Fibroblast of mammary gland (primary cell): Measurements from ENCODE around the gene ACTL8.

ENCODE experiments used
- DNase-seq: peaks from one replicate; pipeline ENCODE4 v3.0.0-alpha.2; 2010; ENCODE audit warnings: low read depth
- H3K4me3 ChIP-seq: 2 replicates; pipeline ENCODE4 v1.5.1; 2011; ENCODE audit warnings: low read depth, mild to moderate bottlenecking, low read length, moderate library complexity; ENCODE audit not compliant: control insufficient read depth
- TF ChIP-seq, protein P1 (sequence below): conservative IDR thresholded peaks from 2 replicates; pipeline ENCODE4 v1.5.1; 2011; ENCODE audit warnings: low read depth, low read length, inconsistent platforms; ENCODE audit not compliant: control insufficient read depth, insufficient read depth

ACTL8 gene

DNA sequence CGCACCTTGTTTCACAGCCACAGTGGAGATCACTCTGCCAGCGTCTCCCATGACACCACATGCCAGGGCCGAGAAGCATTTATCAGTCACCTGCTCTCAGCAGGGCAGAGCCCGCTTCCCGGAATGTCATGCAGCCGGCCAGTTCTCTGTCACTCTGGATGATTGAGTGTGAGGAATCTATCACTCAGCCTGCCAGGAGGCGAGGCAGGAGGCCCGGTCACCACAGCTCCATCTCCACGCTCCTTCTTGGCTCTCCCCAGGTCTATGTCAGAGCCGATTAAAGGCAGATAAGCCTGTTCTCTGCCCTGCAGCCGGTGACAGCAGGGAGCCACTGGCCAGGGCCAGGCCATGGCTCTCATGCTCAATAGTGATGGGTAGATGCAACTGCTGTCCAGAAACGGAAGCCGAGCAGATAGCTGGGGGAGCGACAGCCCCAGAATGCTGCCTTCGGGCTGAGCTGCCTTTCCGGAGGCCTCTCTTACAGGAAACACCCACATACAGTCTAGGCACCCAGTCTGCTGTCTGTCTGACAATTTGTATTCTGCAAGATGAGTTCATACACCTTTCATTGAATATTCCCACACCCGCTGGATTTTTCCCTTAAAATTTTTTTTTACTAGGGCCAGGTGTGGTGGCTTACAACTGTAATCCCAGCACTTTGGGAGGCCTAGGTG lies 64.1 kb downstream of the ACTL8 start:
- no peak overlapping the region for H3K4me3 ChIP-seq
- TF ChIP-seq, protein P1, sequence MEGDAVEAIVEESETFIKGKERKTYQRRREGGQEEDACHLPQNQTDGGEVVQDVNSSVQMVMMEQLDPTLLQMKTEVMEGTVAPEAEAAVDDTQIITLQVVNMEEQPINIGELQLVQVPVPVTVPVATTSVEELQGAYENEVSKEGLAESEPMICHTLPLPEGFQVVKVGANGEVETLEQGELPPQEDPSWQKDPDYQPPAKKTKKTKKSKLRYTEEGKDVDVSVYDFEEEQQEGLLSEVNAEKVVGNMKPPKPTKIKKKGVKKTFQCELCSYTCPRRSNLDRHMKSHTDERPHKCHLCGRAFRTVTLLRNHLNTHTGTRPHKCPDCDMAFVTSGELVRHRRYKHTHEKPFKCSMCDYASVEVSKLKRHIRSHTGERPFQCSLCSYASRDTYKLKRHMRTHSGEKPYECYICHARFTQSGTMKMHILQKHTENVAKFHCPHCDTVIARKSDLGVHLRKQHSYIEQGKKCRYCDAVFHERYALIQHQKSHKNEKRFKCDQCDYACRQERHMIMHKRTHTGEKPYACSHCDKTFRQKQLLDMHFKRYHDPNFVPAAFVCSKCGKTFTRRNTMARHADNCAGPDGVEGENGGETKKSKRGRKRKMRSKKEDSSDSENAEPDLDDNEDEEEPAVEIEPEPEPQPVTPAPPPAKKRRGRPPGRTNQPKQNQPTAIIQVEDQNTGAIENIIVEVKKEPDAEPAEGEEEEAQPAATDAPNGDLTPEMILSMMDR = no peak
- no peak for DNase-seq

- TF ChIP-seq, protein P1 = no peak
- DNase-seq = no peak
- H3K4me3 ChIP-seq = no peak overlapping the region
Measured at GRCh38 chr1:17820198-17820597, 65.1 kb downstream of the ACTL8 start.

- H3K4me3 ChIP-seq = no peak overlapping the region
- no peak for DNase-seq
- TF ChIP-seq, protein P1 = no peak
Measured at GRCh38 chr1:17822741-17823426, 67.8 kb downstream of the ACTL8 start.

DNA sequence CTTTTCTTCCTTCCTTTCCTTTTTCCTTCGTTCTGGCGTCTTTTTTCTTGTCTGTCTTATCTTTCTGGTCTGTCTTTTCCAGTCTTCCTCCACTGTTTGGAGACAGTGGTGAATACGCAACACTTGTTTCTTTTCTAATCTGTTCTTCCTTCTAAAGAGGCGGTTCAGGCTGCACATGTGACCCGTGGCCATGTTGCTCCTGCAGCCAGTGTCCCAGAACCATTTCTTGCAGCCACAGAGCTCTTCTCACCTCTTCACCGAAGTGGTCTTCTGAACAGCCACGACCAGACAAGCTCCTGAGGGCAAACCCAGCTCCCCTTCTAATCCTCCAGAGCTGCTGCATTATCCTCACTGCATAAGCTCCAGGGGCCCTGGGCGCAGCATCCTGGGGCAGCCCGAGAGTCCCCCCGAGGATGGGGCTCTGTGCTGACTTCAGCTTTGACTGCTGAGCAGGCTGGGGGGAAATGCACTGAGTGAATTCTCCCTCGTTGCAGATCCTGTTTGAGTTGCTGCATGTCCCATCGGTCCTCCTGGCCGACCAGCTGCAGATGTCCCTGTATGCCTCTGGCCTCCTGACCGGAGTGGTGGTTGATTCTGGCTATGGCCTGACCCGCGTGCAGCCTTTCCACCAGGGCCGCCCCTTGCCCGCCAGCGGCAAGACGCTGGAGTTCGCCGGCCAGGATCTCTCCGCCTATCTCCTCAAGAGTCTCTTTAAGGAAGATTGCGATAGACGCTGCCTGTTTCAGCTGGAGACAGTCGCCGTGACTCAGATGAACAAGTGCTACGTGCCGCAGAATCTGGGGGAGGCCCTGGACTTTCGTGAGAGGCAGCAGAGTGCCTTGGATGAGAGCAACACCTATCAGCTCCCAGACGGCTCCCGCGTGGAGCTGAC lies 70.4 kb downstream of the ACTL8 start:
- H3K4me3 ChIP-seq = no peak overlapping the region
- peak; percentile 23 for DNase-seq

DNA sequence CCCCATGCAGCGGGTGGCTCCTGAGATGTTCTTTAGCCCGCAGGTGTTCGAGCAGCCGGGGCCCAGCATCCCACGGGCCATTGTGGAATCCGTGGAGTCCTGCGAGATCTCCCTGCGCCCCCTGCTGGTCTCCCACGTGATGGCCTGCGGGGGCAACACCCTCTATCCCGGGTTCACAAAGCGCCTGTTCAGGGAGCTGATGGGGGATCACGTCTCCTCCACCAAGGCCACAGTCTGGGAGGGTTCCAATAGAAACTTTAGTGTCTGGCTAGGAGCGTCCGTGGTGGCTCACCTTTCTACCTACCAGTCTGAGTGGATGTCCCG lies 71.0 kb downstream of the ACTL8 start:
- TF ChIP-seq, protein P1 = peak; percentile 75
- no peak overlapping the region for H3K4me3 ChIP-seq
- peak; percentile 34 for DNase-seq

More for the DNA sequence above, 70.4 kb downstream of the ACTL8 start:
- TF ChIP-seq, protein P1 = no peak

- no peak for DNase-seq
- H3K4me3 ChIP-seq = no peak overlapping the region
- TF ChIP-seq, protein P1 = no peak
Measured at GRCh38 chr1:17828991-17829390, 73.9 kb downstream of the ACTL8 start.
